Suppressor macrophage treated with lipopolysaccharide for 4 hours (primary cell): ENCODE measurements around the gene PLS1.
"Not testable (repeated sequence)": the region's sequence is repeated elsewhere in the genome, so short reads cannot be mapped to it uniquely, and the experiment has no call there.

Experiments used
- DNase-seq: peaks from one replicate; pipeline ENCODE4 v3.0.0-alpha.2; 2020

The PLS1 gene, protein sequence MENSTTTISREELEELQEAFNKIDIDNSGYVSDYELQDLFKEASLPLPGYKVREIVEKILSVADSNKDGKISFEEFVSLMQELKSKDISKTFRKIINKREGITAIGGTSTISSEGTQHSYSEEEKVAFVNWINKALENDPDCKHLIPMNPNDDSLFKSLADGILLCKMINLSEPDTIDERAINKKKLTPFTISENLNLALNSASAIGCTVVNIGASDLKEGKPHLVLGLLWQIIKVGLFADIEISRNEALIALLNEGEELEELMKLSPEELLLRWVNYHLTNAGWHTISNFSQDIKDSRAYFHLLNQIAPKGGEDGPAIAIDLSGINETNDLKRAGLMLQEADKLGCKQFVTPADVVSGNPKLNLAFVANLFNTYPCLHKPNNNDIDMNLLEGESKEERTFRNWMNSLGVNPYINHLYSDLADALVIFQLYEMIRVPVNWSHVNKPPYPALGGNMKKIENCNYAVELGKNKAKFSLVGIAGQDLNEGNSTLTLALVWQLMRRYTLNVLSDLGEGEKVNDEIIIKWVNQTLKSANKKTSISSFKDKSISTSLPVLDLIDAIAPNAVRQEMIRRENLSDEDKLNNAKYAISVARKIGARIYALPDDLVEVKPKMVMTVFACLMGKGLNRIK

DNA sequence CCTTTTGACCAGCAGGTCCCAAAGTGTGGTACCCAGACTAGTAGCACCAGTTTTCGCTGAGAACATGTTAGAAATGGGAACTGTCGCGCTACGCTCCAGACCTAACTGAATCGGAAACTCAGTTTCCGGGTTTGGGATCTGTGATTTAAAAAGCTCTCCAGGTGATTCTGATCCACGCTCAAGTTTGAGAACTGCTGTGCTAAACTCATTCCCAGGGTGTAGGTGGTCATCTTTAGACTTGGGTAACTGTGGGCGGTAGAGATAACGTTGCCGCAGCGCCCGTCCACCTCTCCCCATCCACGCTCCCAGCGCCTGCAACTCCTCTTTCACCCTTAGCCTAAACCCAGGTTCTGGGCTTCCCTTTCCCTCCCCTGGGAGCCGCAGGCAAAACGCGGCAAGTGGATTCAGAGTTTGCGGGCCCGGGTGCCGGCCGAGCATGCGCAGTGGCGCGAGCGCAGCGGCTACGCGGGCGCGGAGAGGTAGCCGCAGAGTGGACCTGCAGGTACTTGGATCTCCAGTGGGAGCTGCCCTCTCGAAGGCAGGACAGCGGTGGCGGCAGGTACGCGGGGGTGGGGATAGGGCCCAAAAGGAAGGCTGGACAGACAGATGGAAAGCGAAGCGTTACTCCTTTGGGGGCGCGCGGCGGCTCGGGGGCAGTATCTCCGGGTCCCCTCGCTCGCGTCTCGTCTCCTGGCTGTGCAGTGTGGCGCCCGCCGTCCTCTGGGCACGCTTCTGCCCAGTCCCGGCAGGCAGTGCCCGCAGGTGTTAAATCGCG is at the start of gene PLS1:
PLS1 (plus strand) TSS at position 443 of the 775 bp plus-strand sequence. CDS start 67,845 bp downstream, outside the sequence.
- DNase-seq, result peak; percentile 86

GRCh38 chr3:142549986-142550385 is 46.2 kb upstream of the PLS1 start:
- no peak for DNase-seq

- DNase-seq, result not testable (repeated sequence)
These were observed 43.6 kb upstream of the PLS1 start for GRCh38 chr3:142552579-142552978.

DNA sequence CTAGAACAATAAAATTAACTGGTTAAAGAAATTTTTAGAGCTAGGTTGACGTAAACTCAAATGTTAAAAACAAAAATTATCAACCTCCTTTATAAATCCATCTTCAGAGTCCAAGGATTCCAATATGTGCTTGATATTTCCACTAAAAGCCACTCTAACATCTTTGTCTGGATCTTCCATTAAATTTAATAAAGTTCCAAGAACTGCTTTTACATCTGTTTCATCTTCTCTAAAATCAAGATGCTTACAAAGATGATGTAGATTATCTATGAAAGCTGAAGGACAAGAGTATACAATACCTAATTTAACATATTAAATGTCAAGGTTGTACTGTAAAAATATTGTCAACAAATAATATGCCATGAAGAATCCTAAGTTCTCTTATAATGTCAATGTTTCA is 42.5 kb upstream of the PLS1 start:
- no peak for DNase-seq

DNA sequence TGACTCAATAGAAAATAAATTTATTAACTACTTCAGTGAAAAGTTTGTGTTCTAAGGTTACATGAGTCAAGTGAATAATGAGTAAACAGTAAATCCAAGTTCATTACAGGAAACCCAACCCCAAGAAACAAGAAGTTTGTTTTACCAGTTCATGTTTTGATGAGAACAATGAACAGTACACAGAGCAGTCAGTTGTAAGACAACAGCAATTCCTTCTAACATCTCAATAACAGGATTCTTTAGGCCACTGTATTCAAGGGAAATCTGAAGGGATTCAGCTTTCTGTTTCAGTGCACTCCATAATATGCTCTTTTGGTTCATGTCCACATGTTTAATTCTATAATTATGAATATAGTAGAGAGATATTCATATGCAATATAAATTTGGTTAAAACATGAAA is 36.1 kb upstream of the PLS1 start:
- no peak for DNase-seq

GRCh38 chr3:142563496-142563997 is 32.6 kb upstream of the PLS1 start:
- no peak for DNase-seq

DNA sequence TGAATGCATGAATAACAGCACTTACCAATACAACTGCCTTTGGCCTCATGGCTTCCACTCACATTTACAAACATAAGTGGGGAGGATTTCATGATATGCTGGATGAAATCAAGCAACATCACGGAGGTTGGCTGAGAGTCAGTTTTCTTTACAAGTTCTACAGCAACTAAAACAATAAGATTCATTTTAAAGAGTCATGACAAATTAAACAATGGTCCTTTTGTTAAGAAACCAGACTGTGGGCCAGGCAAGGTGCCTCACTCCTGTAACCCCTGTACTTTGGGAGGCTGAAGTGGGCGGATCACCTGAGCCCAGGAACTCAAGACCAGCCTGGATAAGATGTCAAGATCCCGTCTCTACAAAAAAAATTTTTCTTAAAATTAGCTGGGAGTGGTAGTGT is 30.1 kb upstream of the PLS1 start:
- DNase-seq, result no peak

GRCh38 chr3:142568393-142569017 is 27.7 kb upstream of the PLS1 start:
- DNase-seq, result no peak

- not testable (repeated sequence) for DNase-seq
These were observed 26.8 kb upstream of the PLS1 start for GRCh38 chr3:142569422-142569821.

DNA sequence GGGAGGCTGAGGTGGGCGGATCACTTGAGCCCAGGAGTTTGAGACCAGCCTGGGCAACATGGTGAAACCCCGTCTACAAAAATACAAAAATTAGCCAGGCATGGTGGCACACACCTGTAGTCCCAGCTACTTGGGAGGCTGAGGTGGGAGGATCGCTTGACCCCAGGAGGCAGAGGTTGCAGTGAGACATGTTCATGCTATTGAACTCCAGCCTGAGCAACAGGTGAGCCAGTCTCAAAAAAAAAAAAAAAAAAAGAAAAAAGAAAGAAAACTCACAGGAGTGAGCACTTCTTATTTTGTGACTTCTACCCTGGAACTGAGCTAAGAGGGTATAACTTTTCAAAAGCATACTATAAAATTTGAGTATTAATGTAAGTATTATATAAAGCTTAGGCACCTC is 22.0 kb upstream of the PLS1 start:
- not testable (repeated sequence) for DNase-seq

GRCh38 chr3:142574665-142575064 is 21.5 kb upstream of the PLS1 start:
- peak; percentile 31 for DNase-seq

DNA sequence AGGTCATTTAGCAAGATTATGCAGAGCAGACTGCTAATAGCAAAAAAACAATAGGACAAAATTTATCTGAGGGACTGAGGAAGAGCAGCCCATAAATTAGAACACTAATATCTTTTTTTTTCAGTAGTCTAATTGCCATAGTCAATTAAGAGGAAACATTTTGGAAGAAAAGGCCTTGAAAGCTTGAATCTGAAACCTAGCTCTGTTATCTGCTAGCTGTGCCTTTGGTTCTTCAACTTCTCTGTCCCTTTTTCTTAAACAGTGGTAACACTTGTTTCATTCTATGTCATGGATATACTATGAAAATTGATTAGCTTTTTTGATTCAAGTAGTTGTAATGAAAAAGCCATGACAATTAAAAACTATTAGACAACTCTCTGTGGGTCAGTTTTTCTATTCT is 19.4 kb upstream of the PLS1 start:
- DNase-seq, result peak; percentile 12

DNA sequence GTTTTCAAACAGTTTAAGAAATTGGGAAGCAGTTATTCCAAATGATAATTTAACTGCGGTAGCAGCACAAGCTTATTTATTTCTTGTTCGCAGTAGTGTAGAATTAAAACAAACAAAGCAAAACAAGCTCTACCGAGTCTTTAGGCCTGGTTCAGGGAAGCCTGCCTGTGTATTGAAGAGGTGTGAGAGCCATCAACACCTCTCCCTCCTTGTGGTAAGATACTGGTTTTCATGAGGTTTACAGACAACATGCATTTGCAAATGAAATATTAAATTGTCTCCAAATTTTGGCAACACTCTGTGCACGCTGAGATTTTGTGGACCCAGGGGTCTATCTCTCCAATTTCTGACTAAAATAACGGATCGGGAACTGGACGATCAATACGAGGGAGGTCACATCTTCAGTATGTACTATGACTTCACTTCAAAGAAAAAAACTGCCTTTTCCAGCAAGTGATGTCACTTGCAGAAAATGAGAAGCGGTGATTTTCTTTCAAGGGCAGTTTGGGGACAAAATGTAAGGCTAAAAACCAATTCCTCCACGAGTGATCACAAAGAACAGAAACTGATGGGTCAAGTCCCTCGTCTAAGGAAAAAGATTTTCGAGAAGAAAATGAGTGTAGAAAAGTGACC is 18.4 kb upstream of the PLS1 start:
- peak; percentile 74 for DNase-seq

- DNase-seq, result peak; percentile 99
These were observed 17.6 kb upstream of the PLS1 start, which contains the start of gene ATR for GRCh38 chr3:142578329-142579223. Gene ATR (minus strand): TSS chr3:142578733. CDS start chr3:142578704, 29 bp downstream.

- DNase-seq, result no peak
These were observed 16.2 kb upstream of the PLS1 start for GRCh38 chr3:142580061-142580423.

DNA sequence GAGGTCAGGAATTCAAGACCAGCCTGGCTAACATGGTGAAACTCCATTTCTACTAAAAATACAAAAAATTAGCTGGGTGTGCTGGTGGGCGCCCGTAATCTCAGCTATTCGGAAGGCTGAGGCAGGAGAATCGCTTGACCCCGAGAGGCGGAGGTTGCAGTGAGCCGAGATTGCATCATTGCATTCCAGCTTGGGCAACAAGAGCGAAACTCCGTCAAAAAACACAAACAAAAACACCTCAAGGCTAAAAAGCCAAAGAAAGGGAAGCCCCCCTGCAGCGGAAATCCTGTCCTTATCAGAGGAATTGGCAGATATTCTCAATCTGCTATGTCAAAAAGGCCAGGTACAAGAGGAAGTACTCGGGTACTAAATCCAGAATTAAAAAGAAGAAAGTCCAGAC is 15.1 kb upstream of the PLS1 start:
- not testable (repeated sequence) for DNase-seq

- DNase-seq, result peak; percentile 65
These were observed 9.3 kb upstream of the PLS1 start for GRCh38 chr3:142586803-142587406.

GRCh38 chr3:142588703-142589102 is 7.5 kb upstream of the PLS1 start:
- no peak for DNase-seq

- not testable (repeated sequence) for DNase-seq
These were observed 3.9 kb upstream of the PLS1 start for GRCh38 chr3:142592268-142592667.

DNA sequence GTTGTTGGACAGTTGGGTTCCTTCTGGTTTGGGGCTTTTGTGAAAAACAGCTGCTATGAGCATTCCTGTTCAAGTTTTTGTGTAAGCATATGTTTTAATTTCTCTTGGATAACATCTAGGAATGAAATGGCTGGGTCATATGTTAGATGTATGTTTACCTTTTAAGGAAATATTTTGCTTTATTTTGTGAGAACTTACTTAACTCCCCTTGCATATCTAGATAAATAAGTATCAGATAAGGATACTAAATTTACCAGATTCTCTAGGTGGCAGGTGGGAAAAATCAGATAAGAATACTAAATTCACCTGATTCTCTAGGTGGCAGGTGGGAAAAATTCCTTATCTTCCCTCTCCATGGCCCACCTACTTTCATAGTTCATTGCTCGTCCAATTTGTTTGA is 1.1 kb upstream of the PLS1 start:
- DNase-seq, result no peak

DNA sequence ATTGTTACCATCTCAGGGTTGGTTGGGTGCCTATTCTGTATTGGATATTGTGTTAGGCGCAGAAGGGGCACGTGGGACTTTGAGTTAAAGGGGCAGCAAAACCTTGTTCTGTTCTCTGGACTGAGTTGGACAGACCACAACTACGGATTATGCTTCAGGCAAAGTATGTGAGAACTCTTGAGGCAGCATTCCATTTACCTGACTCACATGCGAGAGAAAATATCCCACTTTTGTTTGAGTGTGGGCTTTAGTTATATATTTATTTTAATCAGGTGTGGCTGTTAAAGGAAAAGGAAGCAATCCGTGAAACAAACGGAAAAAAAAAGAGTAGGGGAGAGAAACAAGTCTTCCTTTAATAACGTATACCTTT is 627 bp upstream of the PLS1 start:
- DNase-seq, result no peak
